Nucleus accumbens (tissue), 56 donors: Measurements from ENCODE around the gene ENKUR.
A peak's percentile ranks its signal among the peaks of the same experiment; 100 is the strongest.

Experiments used
- DNase-seq, 56 donors: peaks; one replicate each; lab custom pipeline; 2025; lab: John Stamatoyannopoulos, UW

The ENKUR gene, protein sequence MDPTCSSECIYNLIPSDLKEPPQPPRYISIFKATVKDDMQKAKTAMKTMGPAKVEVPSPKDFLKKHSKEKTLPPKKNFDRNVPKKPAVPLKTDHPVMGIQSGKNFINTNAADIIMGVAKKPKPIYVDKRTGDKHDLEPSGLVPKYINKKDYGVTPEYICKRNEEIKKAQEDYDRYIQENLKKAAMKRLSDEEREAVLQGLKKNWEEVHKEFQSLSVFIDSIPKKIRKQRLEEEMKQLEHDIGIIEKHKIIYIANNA

DNA sequence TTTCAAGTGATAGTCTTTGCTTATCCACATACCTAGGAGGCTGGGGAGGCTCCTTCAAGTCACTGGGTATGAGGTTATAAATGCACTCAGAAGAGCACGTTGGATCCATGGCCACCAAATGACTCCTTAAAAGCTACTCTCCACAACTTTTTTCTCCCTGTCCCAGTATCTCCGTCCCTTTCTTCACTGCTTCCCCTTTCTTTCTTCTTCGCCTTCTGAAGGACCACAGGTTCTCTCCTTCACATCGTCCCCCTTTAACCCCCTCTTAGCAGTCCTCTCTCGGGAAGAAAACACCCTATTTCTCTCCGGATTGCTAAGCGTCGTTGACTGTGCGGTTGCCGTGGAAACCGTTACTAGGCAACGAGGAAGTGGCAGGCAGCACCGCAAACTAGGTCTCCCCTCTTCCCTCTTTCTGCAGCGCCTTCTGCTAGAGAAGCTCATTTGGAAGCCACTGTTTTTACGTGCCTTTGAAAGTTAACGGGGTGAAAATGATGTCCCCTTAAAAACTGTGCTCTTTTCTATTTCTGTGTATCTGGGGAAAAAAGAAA lies at the start of gene ENKUR:
Gene ENKUR (minus strand): TSS at position 331 of the 548 bp plus-strand sequence. CDS start 222 bp downstream, at position 109.
- peak; percentile 54 to 96 (median 87) for DNase-seq

- no peak for DNase-seq
These were observed 48.4 kb upstream of the ENKUR start for GRCh38 chr10:25064401-25064800.

- DNase-seq = no peak
These were observed 47.7 kb upstream of the ENKUR start for GRCh38 chr10:25063644-25064043.

- DNase-seq = no peak
These were observed 47.2 kb upstream of the ENKUR start for GRCh38 chr10:25063157-25063556.

GRCh38 chr10:25061711-25062449 lies 45.9 kb upstream of the ENKUR start:
- no peak for DNase-seq

DNA sequence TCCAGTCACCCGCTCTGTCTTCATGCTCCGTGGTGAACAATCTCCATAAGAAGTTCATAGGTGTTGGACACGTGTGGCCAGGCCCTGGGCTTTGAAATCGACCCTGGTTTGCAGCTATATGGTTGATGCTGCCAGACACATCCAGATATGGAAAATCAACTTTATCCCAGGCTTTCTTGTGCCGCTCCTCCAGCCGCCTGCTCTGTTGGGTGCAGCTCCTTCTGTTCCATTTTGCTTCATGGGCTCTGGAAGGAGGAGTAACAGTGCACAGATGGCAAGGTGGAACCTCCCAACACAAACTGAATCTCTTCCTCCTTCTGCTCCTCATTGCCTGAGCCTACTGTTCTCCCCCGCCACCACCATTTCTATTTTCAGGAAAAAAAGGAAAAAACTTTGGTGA lies 45.2 kb upstream of the ENKUR start:
- no peak for DNase-seq

GRCh38 chr10:25059990-25060389 lies 44.0 kb upstream of the ENKUR start:
- no peak for DNase-seq

GRCh38 chr10:25057886-25058285 lies 41.9 kb upstream of the ENKUR start:
- DNase-seq = no peak

DNA sequence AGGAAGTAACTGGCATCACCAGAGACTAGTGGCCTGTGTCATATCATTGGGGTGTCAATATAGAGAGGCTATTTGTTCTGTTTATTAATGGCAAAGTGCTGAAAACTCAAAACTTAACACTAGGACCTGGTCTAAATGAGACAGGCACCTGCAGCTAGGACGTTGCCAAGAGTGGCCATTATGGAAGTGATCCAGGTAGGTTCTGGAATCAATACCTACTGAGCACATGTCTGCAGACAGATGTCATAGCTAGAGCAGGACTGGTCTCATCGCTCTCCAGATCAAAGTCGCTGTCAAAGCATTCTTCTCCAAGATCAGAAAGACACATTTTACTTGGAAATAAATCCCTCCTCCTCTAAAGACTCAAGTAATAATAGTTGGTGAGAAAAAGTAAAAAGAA lies 40.8 kb upstream of the ENKUR start:
- DNase-seq = no peak

GRCh38 chr10:25052012-25052411 lies 36.1 kb upstream of the ENKUR start:
- DNase-seq = no peak

DNA sequence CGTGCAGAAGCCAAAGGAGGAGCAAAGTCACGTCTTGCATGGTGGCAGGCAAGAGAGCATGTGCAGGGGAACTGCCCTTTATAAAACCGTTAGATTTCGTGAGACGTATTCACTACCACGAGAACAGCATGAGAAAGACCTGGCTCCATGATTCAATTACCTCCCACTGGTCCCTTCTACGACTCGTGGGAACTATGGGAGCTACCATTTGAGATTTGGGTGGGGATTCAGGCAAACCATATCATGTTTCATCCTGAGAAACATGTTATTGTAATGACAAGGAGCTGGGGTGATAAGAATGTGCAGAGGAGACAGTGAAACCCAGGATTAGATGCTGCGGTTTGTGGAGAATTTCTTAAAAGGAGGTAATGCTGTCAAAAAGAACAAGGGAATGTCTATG lies 34.4 kb upstream of the ENKUR start:
- no peak for DNase-seq

DNA sequence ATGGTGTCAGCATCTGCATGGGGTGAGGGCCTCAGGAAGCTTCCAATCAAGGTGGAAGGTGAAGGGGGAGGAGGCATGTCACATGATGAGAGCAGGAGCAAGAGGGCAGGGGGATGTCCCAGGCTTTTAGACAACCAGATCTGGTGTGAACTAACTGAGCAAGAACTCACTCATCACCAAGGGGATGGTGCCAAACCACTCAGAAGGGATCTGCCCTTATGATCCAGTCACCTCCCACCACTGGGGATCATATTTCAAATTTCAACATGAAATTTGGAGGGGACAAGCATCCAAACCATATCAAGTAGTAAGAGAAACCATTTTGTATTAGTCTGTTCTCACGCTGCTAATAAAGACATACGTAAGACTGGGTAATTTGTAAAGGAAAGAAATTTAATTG lies 34.0 kb upstream of the ENKUR start:
- no peak for DNase-seq

GRCh38 chr10:25048450-25048849 lies 32.5 kb upstream of the ENKUR start:
- DNase-seq = peak in 7 of 56 donors; percentile 2 to 24 (median 4)

GRCh38 chr10:25047591-25048301 lies 31.8 kb upstream of the ENKUR start:
- DNase-seq = no peak

GRCh38 chr10:25047088-25047487 lies 31.1 kb upstream of the ENKUR start:
- DNase-seq = no peak

- DNase-seq = no peak
These were observed 30.7 kb upstream of the ENKUR start for GRCh38 chr10:25046641-25047040.

DNA sequence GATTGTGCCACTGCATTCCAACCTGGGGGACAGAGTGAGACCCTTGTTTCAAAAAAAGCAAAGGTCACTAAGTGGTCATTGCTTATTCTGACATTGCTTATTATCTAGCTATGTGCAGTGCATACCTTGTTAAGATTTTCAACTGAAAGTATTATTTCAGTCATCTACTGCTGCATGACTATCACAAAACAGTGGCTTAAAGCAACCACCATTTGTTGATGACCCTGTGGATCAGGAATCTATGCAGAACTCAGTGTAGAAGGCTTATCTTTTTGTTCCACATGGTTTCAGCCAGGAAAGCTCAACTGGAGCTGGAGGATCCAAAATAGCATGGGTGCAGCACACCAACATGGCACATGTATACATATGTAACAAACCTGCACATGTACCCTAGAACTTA lies 23.6 kb upstream of the ENKUR start:
- no peak for DNase-seq

DNA sequence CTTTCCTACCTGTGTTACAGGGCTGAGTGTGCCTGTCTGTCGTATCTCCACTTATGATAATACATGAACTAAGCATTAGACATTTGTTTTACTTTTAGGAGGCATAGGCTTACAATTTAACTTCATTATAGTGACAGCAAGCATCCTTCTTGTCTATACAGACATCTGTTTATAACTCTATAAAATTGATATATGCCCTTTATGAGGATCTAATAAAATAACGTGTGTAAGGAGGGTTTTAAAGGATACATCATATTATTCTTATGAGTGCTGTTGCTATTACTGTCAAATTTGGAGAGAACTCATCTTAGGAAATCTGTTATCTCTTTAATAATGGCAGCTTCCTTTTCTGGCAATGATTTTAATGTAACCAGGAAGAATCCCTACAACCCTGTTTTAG lies 22.4 kb upstream of the ENKUR start:
- DNase-seq = no peak

DNA sequence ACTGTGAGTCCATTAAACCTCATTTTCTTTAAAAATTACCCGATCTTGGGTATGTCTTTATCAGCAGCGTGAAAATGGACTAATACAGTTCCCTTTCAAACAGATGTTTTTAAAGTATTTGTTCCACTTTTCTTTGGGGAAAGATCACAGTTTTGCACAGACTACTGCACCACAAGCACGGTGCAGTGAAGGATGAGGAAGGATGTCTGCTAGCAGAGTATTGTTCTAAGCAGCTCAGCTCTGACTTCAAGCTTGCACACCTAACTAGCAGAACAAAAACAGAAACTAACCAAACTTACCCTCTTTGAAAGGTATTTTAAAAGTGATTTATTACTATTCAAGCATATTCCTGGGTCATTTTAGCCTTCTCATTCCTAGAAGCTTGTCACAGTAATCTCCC lies 20.4 kb upstream of the ENKUR start:
- no peak for DNase-seq

GRCh38 chr10:25029519-25029918 lies 13.6 kb upstream of the ENKUR start:
- DNase-seq = no peak

DNA sequence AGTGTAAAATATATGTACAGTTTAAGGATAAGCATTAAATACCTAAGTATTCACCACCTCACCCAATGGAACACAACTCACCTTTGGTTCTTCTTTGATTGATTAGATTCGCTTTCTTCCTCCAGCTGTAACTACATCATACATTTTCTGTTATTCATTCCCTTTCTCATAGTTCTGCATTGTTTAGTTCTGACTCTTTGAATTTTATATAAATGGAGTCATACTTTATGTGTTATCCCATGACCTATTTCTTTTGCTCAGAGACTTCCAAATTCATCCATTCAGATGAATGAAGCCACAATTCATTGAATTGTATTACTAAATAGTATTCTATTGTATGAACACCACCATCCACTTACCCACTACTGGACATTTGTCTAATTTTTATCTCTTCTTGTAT lies 12.8 kb upstream of the ENKUR start:
- no peak for DNase-seq
